ENCODE measurements around the gene CDH13.

GRCh38 chr16:83306961-83307593 lies 680.3 kb downstream of the CDH13 start:
- no peak for TF ChIP-seq REST (IDR thresholded peaks at IDR 0.05; ENCODE audit: low read depth, low read length)
- TF ChIP-seq RFX5 (IDR thresholded peaks at IDR 0.05; ENCODE audit: low read depth, low read length) = no peak
